ENCODE data around the gene BAD. TPM values are rescaled to one million over a fixed set of nuclear protein-coding genes. Genes with fewer than 3 reads are reported as not detected.

Gene BAD
- polyA plus RNA-seq, 1 donor = 37.9 TPM

GRCh38 chr11:64230985-64231365 lies 53.5 kb downstream of the BAD start:
- no peak for DNase-seq

- DNase-seq = peak; percentile 97
These were observed 54.1 kb downstream of the BAD start, which contains the start of gene DNAJC4 for GRCh38 chr11:64230171-64230984. Gene DNAJC4 (plus strand): TSS chr11:64230548. CDS start chr11:64230855, 307 bp downstream.

GRCh38 chr11:64229744-64230170 lies 54.7 kb downstream of the BAD start:
- DNase-seq = no peak

GRCh38 chr11:64229090-64229743 lies 55.2 kb downstream of the BAD start:
- no peak for DNase-seq

- DNase-seq = no peak
These were observed 57.0 kb downstream of the BAD start for GRCh38 chr11:64227405-64227956.

- DNase-seq = no peak
These were observed 57.9 kb downstream of the BAD start for GRCh38 chr11:64226507-64227051.

- DNase-seq = peak; percentile 85
These were observed 58.6 kb downstream of the BAD start, which contains the start of the genes NUDT22 and TRPT1 for GRCh38 chr11:64225608-64226506. Gene NUDT22 (plus strand): TSS chr11:64226274. CDS start chr11:64226653, 379 bp downstream. Gene TRPT1 (minus strand): TSS chr11:64226186. CDS start chr11:64225860, 326 bp downstream.

GRCh38 chr11:64224891-64225607 lies 59.4 kb downstream of the BAD start:
- no peak for DNase-seq

- no peak for DNase-seq
These were observed 60.1 kb downstream of the BAD start for GRCh38 chr11:64224151-64224890.

GRCh38 chr11:64223001-64223651 lies 61.3 kb downstream of the BAD start:
- no peak for DNase-seq

GRCh38 chr11:64222651-64223000 lies 61.8 kb downstream of the BAD start:
- no peak for DNase-seq

GRCh38 chr11:64220798-64221197 lies 63.7 kb downstream of the BAD start:
- DNase-seq = no peak

GRCh38 chr11:64220271-64220670 lies 64.2 kb downstream of the BAD start:
- DNase-seq = no peak

Other genes starting within 250 kb of the BAD start
- 3.3 TPM for gene FLRT1, start 248.7 kb downstream of the BAD start, polyA plus RNA-seq (ENCODE audit: insufficient read length)
- gene MACROD1, start 118.6 kb downstream of the BAD start, polyA plus RNA-seq (ENCODE audit: insufficient read length) = 13.3 TPM
- gene STIP1, start 98.5 kb downstream of the BAD start, polyA plus RNA-seq (ENCODE audit: insufficient read length) = 215 TPM
- gene FERMT3, start 77.9 kb downstream of the BAD start, polyA plus RNA-seq (ENCODE audit: insufficient read length) = 4.1 TPM
- gene TRPT1, start 58.5 kb downstream of the BAD start, polyA plus RNA-seq (ENCODE audit: insufficient read length) = 44.8 TPM
- gene NUDT22, start 58.4 kb downstream of the BAD start, polyA plus RNA-seq (ENCODE audit: insufficient read length) = 24.1 TPM
- gene DNAJC4, start 54.1 kb downstream of the BAD start, polyA plus RNA-seq (ENCODE audit: insufficient read length) = 53.4 TPM
- gene VEGFB, start 50.1 kb downstream of the BAD start, polyA plus RNA-seq (ENCODE audit: insufficient read length) = 87.6 TPM
- gene FKBP2, start 43.6 kb downstream of the BAD start, polyA plus RNA-seq (ENCODE audit: insufficient read length) = 72.7 TPM
- gene PPP1R14B, start 37.7 kb downstream of the BAD start, polyA plus RNA-seq (ENCODE audit: insufficient read length) = 56.4 TPM
- 13.5 TPM for gene PLCB3, start 33.1 kb downstream of the BAD start, polyA plus RNA-seq (ENCODE audit: insufficient read length)
- gene GPR137, start 1.2 kb upstream of the BAD start, polyA plus RNA-seq (ENCODE audit: insufficient read length) = 32.5 TPM
- not detected for gene KCNK4, start 6.6 kb upstream of the BAD start, polyA plus RNA-seq (ENCODE audit: insufficient read length)
- not detected for gene CATSPERZ, start 15.7 kb upstream of the BAD start, polyA plus RNA-seq (ENCODE audit: insufficient read length)
- gene ESRRA, start 20.9 kb upstream of the BAD start, polyA plus RNA-seq (ENCODE audit: insufficient read length) = 20.9 TPM
- gene TRMT112, start 32.9 kb upstream of the BAD start, polyA plus RNA-seq (ENCODE audit: insufficient read length) = 183 TPM
- 148 TPM for gene PRDX5, start 33.5 kb upstream of the BAD start, polyA plus RNA-seq (ENCODE audit: insufficient read length)
- 3.3 TPM for gene CCDC88B, start 55.5 kb upstream of the BAD start, polyA plus RNA-seq (ENCODE audit: insufficient read length)
- gene RPS6KA4, start 74.5 kb upstream of the BAD start, polyA plus RNA-seq (ENCODE audit: insufficient read length) = 9.1 TPM